HEK293 (cell line): ENCODE measurements around the gene KCNAB1.
"Not testable (repeated sequence)": the region's sequence is repeated elsewhere in the genome, so short reads cannot be mapped to it uniquely, and the experiment has no call there.

Experiments used
- CTCF ChIA-PET: fragments of 350-600 bp; formaldehyde crosslinking; extraction: SDS; loops from one replicate; lab custom pipeline; 2021; ENCODE audit warnings: antibody characterized with exemption; lab: Yijun Ruan, JAX
- POLR2A ChIA-PET: fragments of 300-600 bp; formaldehyde crosslinking; extraction: SDS; loops from one replicate; lab custom pipeline; 2020; ENCODE audit warnings: antibody characterized with exemption, inconsistent platforms; lab: Yijun Ruan, JAX
- H3K27ac ChIP-seq: fragments of 200-500 bp; sonication (Bioruptor generic); 2 replicates; pipeline ENCODE4 v1.5.1; 2014; ENCODE audit warnings: low read depth, low read length, control low read depth, inconsistent platforms; ENCODE audit errors: extremely low read depth
- H3K36me3 ChIP-seq, 2 experiments: fragments of 200-500 bp in 1 of 2; sonication (Bioruptor generic) in 1 of 2; 1 replicate in 1 of 2; 2 replicates in 1 of 2; pipeline ENCODE4 v1.5.1; 2014 to 2017; ENCODE audit warnings: inconsistent platforms in 2 of 2, low read length in 2 of 2; ENCODE audit not compliant: control insufficient read depth in 2 of 2, insufficient read depth in 1 of 2
- H3K4me1 ChIP-seq: fragments of 200-500 bp; sonication (Bioruptor generic); 2 replicates; pipeline ENCODE4 v1.5.1; 2014; ENCODE audit warnings: mild to moderate bottlenecking, low read length, inconsistent platforms; ENCODE audit not compliant: control insufficient read depth, insufficient read depth
- H3K4me3 ChIP-seq: 2 replicates; pipeline ENCODE4 v1.5.1; 2011; ENCODE audit warnings: low read depth, mild to moderate bottlenecking, control low read depth, low read length, moderate library complexity
- H3K9me3 ChIP-seq: fragments of 200-500 bp; sonication (Bioruptor generic); 2 replicates; pipeline ENCODE4 v1.5.1; 2014; ENCODE audit warnings: low read depth, low read length, inconsistent platforms; ENCODE audit not compliant: control insufficient read depth, insufficient read depth
- KLF9 ChIP-seq: fragments of 450-650 bp; formaldehyde crosslinking; IDR thresholded peaks from 2 replicates; pipeline ENCODE4 v1.5.1; 2016; ENCODE audit warnings: missing biosample characterization, missing genetic modification characterization, low read depth
- TRIM28 ChIP-seq: IDR thresholded peaks from 2 replicates; pipeline ENCODE4 v1.6.1; 2011; ENCODE audit warnings: low read length, control low read depth, borderline replicate concordance
- ZBTB48 ChIP-seq: fragments of 450-650 bp; formaldehyde crosslinking; IDR thresholded peaks from 2 replicates; pipeline ENCODE4 v1.5.1; 2016; ENCODE audit warnings: missing biosample characterization, missing genetic modification characterization
- ZNF10 ChIP-seq: fragments of 450-650 bp; formaldehyde crosslinking; IDR thresholded peaks from 2 replicates; pipeline ENCODE4 v1.5.1; 2017; ENCODE audit warnings: missing biosample characterization, missing genetic modification characterization
- ZNF132 ChIP-seq: fragments of 450-650 bp; formaldehyde crosslinking; IDR thresholded peaks from 2 replicates; pipeline ENCODE4 v1.5.1; 2017; ENCODE audit warnings: missing biosample characterization, missing genetic modification characterization, borderline replicate concordance
- ZNF146 ChIP-seq: fragments of 450-650 bp; formaldehyde crosslinking; IDR thresholded peaks from 2 replicates; pipeline ENCODE4 v1.5.1; 2016; ENCODE audit warnings: missing biosample characterization, missing genetic modification characterization
- ZNF239 ChIP-seq: fragments of 450-650 bp; formaldehyde crosslinking; IDR thresholded peaks from 2 replicates; pipeline ENCODE4 v1.5.1; 2016; ENCODE audit warnings: missing biosample characterization, missing genetic modification characterization
- ZNF266 ChIP-seq: fragments of 450-650 bp; formaldehyde crosslinking; IDR thresholded peaks from 2 replicates; pipeline ENCODE4 v1.5.1; 2016; ENCODE audit warnings: missing biosample characterization, missing genetic modification characterization, low read depth
- ZNF37A ChIP-seq: fragments of 450-650 bp; IDR thresholded peaks from 2 replicates; pipeline ENCODE4 v1.5.1; 2018; ENCODE audit warnings: missing biosample characterization, missing genetic modification characterization
- ZNF544 ChIP-seq: fragments of 450-650 bp; formaldehyde crosslinking; IDR thresholded peaks from 2 replicates; pipeline ENCODE4 v1.5.0; 2017; ENCODE audit warnings: missing biosample characterization, missing genetic modification characterization
- ZNF623 ChIP-seq: fragments of 450-650 bp; formaldehyde crosslinking; IDR thresholded peaks from 2 replicates; pipeline ENCODE4 v1.5.1; 2016; ENCODE audit warnings: missing biosample characterization, missing genetic modification characterization
- ZNF664 ChIP-seq: fragments of 450-650 bp; formaldehyde crosslinking; IDR thresholded peaks from 2 replicates; pipeline ENCODE4 v1.5.1; 2016; ENCODE audit warnings: missing biosample characterization, missing genetic modification characterization
- ZNF670 ChIP-seq: fragments of 450-650 bp; formaldehyde crosslinking; IDR thresholded peaks from 2 replicates; pipeline ENCODE4 v1.5.1; 2016; ENCODE audit warnings: missing biosample characterization, missing genetic modification characterization, low read depth
- ZXDB ChIP-seq: fragments of 450-650 bp; formaldehyde crosslinking; IDR thresholded peaks from 2 replicates; pipeline ENCODE4 v1.5.1; 2016; ENCODE audit warnings: missing biosample characterization, missing genetic modification characterization
- TF ChIP-seq, protein P1 (sequence below): fragments of 450-650 bp; formaldehyde crosslinking; IDR thresholded peaks from 2 replicates; pipeline ENCODE4 v1.5.1; 2016; ENCODE audit warnings: missing biosample characterization, missing genetic modification characterization
- TF ChIP-seq, protein P2 (sequence below): fragments of 450-650 bp; formaldehyde crosslinking; IDR thresholded peaks from 2 replicates; pipeline ENCODE4 v1.5.1; 2016; ENCODE audit warnings: missing biosample characterization, missing genetic modification characterization, borderline replicate concordance
- TF ChIP-seq, protein P3 (sequence below): IDR thresholded peaks from 2 replicates; pipeline ENCODE4 v1.6.1; 2011; ENCODE audit warnings: mild to moderate bottlenecking, low read depth, low read length, borderline replicate concordance
- TF ChIP-seq, protein P4 (sequence below): fragments of 450-650 bp; formaldehyde crosslinking; IDR thresholded peaks from 2 replicates; pipeline ENCODE4 v1.5.1; 2016; ENCODE audit warnings: missing biosample characterization, missing genetic modification characterization

The KCNAB1 gene

DNA sequence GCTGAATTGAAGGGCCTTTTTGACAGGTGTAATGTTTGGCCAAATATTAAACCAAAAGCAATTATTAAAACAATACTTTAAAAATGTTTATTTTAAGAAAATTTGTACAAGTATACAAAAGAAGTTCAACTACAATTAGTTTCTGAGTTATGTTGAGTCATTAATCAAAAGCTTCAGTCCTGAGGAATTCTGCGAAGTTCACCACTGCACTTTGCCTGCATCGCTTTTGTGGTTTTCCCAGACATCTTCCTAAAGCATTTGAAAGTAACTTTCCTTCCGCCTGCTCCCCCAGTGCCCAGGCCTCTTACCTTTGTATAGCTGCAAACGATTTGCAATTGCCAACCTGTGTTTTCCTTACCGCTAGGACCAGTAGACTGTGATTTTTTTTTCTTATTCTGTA is 69.5 kb downstream of the KCNAB1 start:
- Histone ChIP-seq H3K4me1 (no peaks in the 10 kb centered on the region), H3K9me3 (no peaks in the 10 kb centered on the region)
- TF ChIP-seq, protein P1, sequence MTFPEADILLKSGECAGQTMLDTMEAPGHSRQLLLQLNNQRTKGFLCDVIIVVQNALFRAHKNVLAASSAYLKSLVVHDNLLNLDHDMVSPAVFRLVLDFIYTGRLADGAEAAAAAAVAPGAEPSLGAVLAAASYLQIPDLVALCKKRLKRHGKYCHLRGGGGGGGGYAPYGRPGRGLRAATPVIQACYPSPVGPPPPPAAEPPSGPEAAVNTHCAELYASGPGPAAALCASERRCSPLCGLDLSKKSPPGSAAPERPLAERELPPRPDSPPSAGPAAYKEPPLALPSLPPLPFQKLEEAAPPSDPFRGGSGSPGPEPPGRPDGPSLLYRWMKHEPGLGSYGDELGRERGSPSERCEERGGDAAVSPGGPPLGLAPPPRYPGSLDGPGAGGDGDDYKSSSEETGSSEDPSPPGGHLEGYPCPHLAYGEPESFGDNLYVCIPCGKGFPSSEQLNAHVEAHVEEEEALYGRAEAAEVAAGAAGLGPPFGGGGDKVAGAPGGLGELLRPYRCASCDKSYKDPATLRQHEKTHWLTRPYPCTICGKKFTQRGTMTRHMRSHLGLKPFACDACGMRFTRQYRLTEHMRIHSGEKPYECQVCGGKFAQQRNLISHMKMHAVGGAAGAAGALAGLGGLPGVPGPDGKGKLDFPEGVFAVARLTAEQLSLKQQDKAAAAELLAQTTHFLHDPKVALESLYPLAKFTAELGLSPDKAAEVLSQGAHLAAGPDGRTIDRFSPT (tag by site-specific recombination) = no peak
- TF ChIP-seq, protein P2, sequence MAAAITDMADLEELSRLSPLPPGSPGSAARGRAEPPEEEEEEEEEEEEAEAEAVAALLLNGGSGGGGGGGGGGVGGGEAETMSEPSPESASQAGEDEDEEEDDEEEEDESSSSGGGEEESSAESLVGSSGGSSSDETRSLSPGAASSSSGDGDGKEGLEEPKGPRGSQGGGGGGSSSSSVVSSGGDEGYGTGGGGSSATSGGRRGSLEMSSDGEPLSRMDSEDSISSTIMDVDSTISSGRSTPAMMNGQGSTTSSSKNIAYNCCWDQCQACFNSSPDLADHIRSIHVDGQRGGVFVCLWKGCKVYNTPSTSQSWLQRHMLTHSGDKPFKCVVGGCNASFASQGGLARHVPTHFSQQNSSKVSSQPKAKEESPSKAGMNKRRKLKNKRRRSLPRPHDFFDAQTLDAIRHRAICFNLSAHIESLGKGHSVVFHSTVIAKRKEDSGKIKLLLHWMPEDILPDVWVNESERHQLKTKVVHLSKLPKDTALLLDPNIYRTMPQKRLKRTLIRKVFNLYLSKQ = no peak
- TF ChIP-seq ZNF544 (no peak), ZBTB48 (tag by site-specific recombination) (no peak), ZXDB (tag by site-specific recombination) (no peak), ZNF623 (tag by site-specific recombination) (no peak), ZNF132 (tag by site-specific recombination) (no peak)
- TF ChIP-seq, all 188 proteins: peak for 0
- H3K36me3 ChIP-seq = no peaks in the 10 kb centered on the region
- ChIA-PET POLR2A (no interaction called here), CTCF (interaction anchor here (0.7 kb wide), 1 partner anchor 386 kb away, joined by 5 read pairs; no protein-coding TSS in a partner anchor)
- H3K27ac ChIP-seq = no peak overlapping the region
- no peak overlapping the region for H3K4me3 ChIP-seq

DNA sequence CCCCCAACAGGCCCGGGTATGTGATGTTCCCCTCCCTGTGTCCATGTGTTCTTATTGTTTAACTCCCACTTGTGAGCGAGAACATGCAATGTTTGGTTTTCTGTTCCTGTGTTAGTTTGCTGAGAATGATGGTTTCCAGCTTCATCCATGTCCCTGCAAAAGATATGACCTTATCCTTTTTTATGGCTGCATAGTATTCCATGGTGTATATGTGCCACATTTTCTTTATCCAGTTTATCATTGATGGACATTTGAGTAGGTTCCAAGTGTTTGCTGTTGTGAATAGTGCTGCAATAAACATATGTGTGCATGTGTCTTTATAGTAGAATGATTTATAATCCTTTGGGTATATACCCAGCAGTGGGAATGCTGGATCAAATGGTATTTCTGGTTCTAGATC is 74.6 kb downstream of the KCNAB1 start:
- H3K4me3 ChIP-seq, CTCF ChIA-PET, POLR2A ChIA-PET, H3K9me3 ChIP-seq, H3K4me1 ChIP-seq, H3K36me3 ChIP-seq, H3K27ac ChIP-seq: not testable (repeated sequence)
- TF ChIP-seq ZNF146 (tag by site-specific recombination) = peak; percentile 58; the same call in 1 of the 2 replicates

DNA sequence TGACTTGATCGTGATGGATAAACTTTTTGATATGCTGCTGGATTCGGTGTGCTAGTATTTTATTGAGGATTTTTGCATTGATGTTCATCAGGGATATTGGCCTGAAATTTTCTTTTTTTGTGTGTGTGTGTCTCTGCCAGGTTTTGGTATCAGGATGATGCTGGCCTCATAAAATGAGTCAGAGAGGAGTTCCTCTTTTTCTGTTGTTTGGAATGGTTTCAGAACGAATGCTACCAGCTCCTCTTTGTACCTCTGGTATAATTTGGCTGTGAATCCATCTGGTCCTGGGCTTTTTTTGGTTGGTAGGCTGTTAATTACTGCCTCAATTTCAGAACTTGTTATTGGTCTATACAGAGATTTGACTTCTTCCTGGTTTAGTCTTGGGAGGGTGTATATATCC is 76.8 kb downstream of the KCNAB1 start:
- CTCF ChIA-PET, H3K27ac ChIP-seq, H3K9me3 ChIP-seq, H3K4me1 ChIP-seq, H3K36me3 ChIP-seq, H3K4me3 ChIP-seq, POLR2A ChIA-PET: not testable (repeated sequence)

DNA sequence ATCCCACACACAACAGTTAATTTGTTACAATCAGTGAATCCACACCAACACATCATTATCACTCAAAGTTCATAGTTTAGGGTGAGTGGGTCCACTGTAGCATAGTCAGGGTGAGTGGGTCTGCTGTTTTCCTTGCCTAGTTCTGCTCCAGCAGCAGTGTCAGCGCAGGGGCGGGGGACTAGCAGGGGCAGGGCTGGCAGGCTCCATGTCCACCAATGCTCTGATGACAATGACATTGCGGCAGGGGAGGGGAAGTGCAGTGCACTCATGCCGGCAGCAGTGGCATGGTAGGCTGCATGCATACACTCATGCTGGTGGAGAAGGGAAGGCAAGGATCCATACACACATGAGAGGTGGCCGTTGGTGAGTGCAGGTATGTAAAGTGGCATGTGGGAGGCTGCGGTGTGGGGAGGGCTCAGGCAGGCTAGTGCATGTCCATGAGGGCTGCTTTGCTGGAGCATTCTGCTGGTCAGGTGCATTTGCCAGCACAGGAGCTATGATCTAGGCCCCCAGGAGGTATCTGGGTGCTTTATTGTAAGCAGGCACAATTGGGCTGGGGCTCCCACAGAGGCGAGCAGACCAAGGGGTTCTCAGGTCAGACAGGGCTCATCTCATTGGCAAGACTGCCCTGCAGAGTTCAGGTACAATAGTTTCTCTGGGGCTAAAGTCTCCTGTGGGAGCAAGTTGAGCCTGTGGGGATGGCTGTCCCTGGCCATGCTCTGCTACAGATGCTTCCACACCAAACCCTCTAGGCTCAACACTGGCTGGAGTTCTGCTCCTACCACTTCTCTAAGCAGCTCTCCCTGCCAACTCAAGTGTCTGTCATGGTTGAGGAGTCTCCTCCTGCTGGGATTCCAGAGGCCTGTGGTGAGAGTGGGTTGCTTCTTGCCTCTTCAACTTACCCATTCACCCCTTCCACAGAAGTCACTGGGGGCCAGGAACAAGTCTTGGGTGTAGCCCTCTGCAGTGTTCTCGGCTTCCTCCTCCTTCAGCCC is 81.3 kb downstream of the KCNAB1 start:
- POLR2A ChIA-PET = no interaction called here
- CTCF ChIA-PET = no interaction called here
- Histone ChIP-seq H3K27ac (no peak overlapping the region), H3K4me3 (no peak overlapping the region), H3K9me3 (no peaks in the 10 kb centered on the region), H3K4me1 (no peaks in the 10 kb centered on the region), H3K36me3 (no peaks in the 10 kb centered on the region)
- TF ChIP-seq KLF9 (tag by site-specific recombination) (no peak), ZNF239 (tag by site-specific recombination) (no peak), ZNF664 (tag by site-specific recombination) (no peak), ZBTB48 (tag by site-specific recombination) (no peak), ZNF670 (no peak), ZNF10 (tag by site-specific recombination) (no peak), TRIM28 (no peak), ZNF266 (tag by site-specific recombination) (no peak), ZNF37A (tag by site-specific recombination) (no peak)
- TF ChIP-seq, protein P3, sequence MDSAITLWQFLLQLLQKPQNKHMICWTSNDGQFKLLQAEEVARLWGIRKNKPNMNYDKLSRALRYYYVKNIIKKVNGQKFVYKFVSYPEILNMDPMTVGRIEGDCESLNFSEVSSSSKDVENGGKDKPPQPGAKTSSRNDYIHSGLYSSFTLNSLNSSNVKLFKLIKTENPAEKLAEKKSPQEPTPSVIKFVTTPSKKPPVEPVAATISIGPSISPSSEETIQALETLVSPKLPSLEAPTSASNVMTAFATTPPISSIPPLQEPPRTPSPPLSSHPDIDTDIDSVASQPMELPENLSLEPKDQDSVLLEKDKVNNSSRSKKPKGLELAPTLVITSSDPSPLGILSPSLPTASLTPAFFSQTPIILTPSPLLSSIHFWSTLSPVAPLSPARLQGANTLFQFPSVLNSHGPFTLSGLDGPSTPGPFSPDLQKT = no peak
- TF ChIP-seq, protein P4, sequence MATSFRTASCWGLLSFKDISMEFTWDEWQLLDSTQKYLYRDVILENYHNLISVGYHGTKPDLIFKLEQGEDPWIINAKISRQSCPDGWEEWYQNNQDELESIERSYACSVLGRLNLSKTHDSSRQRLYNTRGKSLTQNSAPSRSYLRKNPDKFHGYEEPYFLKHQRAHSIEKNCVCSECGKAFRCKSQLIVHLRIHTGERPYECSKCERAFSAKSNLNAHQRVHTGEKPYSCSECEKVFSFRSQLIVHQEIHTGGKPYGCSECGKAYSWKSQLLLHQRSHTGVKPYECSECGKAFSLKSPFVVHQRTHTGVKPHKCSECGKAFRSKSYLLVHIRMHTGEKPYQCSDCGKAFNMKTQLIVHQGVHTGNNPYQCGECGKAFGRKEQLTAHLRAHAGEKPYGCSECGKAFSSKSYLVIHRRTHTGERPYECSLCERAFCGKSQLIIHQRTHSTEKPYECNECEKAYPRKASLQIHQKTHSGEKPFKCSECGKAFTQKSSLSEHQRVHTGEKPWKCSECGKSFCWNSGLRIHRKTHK (tag by site-specific recombination) = no peak
